Measurements from ENCODE around the gene RFC4. TPM values are rescaled to one million over a fixed set of nuclear protein-coding genes. Genes with fewer than 3 reads are reported as not detected.

RFC4 gene
- total RNA-seq, 2 donors from 2014 or later = 13.6 to 17.3 TPM

DNA sequence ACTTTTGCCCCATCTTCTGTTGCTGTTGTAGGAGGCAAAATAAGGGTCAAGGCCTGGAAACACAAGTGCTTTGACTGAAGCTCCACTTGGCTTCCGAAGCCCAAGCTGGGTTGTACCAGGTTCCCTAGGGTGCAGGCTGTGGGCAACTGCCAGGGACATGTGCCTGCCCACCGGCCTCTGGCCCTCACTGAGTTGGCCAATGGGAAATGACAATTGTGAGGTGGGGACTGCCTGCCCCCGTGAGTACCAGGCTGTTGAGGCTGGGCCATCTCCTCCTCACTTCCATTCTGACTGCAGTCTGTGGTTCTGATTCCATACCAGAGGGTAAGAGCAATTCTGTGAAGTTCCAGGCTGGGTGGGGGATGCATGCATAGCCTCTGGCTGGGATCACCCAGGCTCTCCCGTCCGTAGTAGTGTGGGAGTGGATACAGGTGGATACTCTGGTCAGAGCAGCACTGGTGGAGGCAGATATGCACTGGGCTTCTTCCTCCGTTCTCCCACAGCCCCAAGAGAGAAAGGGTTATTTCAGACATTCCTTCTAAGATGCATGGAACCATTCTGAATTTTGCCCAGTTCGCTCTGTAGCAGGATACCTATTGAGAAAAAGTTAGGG is 36.2 kb upstream of the RFC4 start, which contains the start of gene ADIPOQ:
Gene ADIPOQ, plus strand, starts transcription at position 285 of the 613 bp plus-strand sequence. CDS start 10,349 bp downstream, outside the sequence.
- Histone ChIP-seq H3K4me3 (no peak within 1 kb of the TSS), H3K27me3 (replicated peaks; ENCODE audit: insufficient read depth) (no peaks in the 10 kb centered on the region), H3K27ac (no peak within 1 kb of the TSS), H3K36me3 (no peaks in the 10 kb centered on the region), H3K4me1 (replicated peaks) (peaks cover 4% of the 10 kb centered on the region), H3K9me3 (no peaks in the 10 kb centered on the region)
- DNase-seq (ENCODE audit: low spot score) = no peak
- TF ChIP-seq POLR2AphosphoS5 (IDR thresholded peaks at IDR 0.05) (no peak), POLR2A (IDR thresholded peaks at IDR 0.05) (no peak)
- TF ChIP-seq, protein P1, sequence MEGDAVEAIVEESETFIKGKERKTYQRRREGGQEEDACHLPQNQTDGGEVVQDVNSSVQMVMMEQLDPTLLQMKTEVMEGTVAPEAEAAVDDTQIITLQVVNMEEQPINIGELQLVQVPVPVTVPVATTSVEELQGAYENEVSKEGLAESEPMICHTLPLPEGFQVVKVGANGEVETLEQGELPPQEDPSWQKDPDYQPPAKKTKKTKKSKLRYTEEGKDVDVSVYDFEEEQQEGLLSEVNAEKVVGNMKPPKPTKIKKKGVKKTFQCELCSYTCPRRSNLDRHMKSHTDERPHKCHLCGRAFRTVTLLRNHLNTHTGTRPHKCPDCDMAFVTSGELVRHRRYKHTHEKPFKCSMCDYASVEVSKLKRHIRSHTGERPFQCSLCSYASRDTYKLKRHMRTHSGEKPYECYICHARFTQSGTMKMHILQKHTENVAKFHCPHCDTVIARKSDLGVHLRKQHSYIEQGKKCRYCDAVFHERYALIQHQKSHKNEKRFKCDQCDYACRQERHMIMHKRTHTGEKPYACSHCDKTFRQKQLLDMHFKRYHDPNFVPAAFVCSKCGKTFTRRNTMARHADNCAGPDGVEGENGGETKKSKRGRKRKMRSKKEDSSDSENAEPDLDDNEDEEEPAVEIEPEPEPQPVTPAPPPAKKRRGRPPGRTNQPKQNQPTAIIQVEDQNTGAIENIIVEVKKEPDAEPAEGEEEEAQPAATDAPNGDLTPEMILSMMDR (IDR thresholded peaks at IDR 0.05) = no peak
- intact Hi-C loops (cut with DNase I) = no loop called here
- WGBS = 88% methylated on average over 7 of the region's 7 CpGs

DNA sequence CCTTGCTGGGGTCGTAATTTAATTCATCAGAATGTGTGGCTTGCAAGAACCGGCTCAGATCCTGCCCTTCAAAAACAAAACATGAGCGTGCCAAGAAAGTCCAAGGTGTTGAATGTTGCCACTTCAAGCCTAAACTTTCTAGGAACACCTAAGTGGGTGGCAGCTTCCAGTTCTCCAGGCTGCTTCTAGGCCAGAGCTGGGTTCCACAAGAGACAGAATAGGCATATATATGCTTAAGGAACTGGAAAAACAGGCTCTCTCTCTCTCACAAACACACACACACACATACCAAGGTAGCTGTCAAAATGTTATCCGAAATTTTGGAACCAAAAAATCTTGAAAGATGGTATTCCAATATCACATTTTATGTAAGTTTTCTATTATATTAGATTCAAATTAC is 35.3 kb upstream of the RFC4 start:
- Histone ChIP-seq H3K4me3 (no peak overlapping the region), H3K36me3 (no peaks in the 10 kb centered on the region), H3K27ac (no peak overlapping the region), H3K27me3 (replicated peaks; ENCODE audit: insufficient read depth) (no peaks in the 10 kb centered on the region), H3K4me1 (replicated peaks) (peaks cover 4% of the 10 kb centered on the region), H3K9me3 (no peaks in the 10 kb centered on the region)
- WGBS = 36% methylated on average over 4 of the region's 4 CpGs
- DNase-seq (ENCODE audit: low spot score) = peak; percentile 37
- TF ChIP-seq, protein P1 (IDR thresholded peaks at IDR 0.05) = no peak
- TF ChIP-seq POLR2AphosphoS5 (IDR thresholded peaks at IDR 0.05) = peak; percentile 42
- intact Hi-C loops (cut with DNase I) = no loop called here

DNA sequence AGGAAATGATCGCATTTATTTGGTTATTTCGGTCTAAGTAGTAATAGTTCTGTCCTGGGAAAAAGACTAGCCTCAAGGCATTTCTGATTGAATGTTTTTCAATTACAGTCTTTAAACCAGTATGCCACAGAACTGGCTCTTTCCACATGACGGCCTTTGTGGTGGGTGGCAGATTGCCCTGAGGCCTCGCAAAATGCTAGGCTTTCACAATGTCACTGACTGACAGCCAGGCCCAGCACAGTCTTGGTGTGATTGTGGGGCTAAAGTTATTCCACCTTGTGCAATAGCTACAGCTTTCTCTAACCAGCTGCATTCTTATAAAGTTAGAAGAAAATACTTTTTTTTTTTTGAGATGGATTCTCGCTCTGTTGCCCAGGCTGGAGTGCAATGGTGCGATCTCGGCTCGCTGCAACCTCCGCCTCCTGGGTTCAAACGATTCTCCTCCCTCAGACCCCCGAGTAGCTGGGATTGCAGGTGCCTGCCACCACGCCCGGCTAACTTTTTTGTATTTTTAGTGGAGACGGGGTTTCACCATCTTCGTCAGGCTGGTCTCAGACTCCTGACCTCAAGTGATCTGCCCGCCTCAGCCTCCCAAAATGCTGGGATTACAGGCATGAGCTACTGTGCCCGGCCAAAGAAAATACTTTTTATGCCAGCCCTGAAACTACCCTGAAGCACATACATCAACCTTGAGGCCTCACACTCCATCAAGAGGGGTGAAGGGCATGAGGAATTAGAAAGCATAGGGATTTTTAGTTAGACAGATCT is 33.8 kb upstream of the RFC4 start:
- DNase-seq (ENCODE audit: low spot score) = no peak
- 85% methylated on average over 17 of the region's 17 CpGs for WGBS
- peaks cover 4% of the 10 kb centered on the region for H3K4me1 ChIP-seq (replicated peaks)
- intact Hi-C loops (cut with DNase I) = no loop called here
- H3K4me3 ChIP-seq = no peak overlapping the region
- TF ChIP-seq POLR2A (IDR thresholded peaks at IDR 0.05) (no peak), POLR2AphosphoS5 (IDR thresholded peaks at IDR 0.05) (no peak)
- TF ChIP-seq, protein P1 (IDR thresholded peaks at IDR 0.05) = no peak
- H3K27ac ChIP-seq = no peak overlapping the region
- H3K36me3 ChIP-seq = no peaks in the 10 kb centered on the region
- no peaks in the 10 kb centered on the region for H3K9me3 ChIP-seq
- H3K27me3 ChIP-seq (replicated peaks; ENCODE audit: insufficient read depth) = no peaks in the 10 kb centered on the region

DNA sequence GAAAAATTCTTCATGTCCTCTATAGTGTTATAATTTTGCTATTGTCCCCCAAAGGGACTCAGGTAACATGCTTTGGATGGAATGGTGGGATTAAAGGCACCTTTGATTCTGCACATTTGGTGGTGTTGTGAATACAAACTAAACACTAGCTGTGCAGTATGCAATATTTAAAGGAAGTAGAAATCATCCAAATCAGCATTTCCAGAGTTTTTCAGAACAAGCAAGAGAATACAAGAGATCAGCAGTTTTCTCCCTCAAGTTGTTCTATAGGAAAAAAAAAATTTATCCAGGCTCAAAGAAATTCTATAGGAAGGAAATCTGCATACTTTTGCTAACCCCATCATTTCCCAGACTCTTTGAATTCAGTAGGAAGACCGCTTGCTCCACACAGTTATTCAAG is 26.0 kb upstream of the RFC4 start:
- no peaks in the 10 kb centered on the region for H3K4me1 ChIP-seq (replicated peaks)
- no peak for DNase-seq (ENCODE audit: low spot score)
- H3K27ac ChIP-seq = no peak overlapping the region
- 89% methylated on average over 1 of the region's 1 CpG for WGBS
- H3K36me3 ChIP-seq = no peaks in the 10 kb centered on the region
- no peak overlapping the region for H3K4me3 ChIP-seq
- intact Hi-C loops (cut with DNase I) = no loop called here
- H3K27me3 ChIP-seq (replicated peaks; ENCODE audit: insufficient read depth) = no peaks in the 10 kb centered on the region
- TF ChIP-seq, protein P1 (IDR thresholded peaks at IDR 0.05) = no peak
- TF ChIP-seq POLR2AphosphoS5 (IDR thresholded peaks at IDR 0.05) (no peak), POLR2A (IDR thresholded peaks at IDR 0.05) (no peak)
- H3K9me3 ChIP-seq = no peaks in the 10 kb centered on the region
